SK-N-MC (cell line): ENCODE results near the gene SH3RF3.

Experiments
- DNase-seq: peaks from one replicate; pipeline ENCODE4 v3.0.0-alpha.2; 2011; ENCODE audit warnings: low read depth, low spot score
- H3K27ac ChIP-seq: fragments of 200-600 bp; sonication (generic); 2 replicates; pipeline ENCODE4 v1.5.1; 2016; ENCODE audit warnings: mixed run types
- H3K36me3 ChIP-seq: fragments of 200-600 bp; sonication (generic); 2 replicates; pipeline ENCODE4 v1.6.1; 2017; ENCODE audit warnings: antibody characterized with exemption, low read length, mixed read lengths; ENCODE audit not compliant: insufficient read depth
- H3K4me3 ChIP-seq: fragments of 200-600 bp; sonication (generic); 2 replicates; pipeline ENCODE4 v1.5.1; 2016
- H3K9ac ChIP-seq: fragments of 200-600 bp; sonication (generic); 2 replicates; pipeline ENCODE4 v1.8.0; 2017; ENCODE audit warnings: mixed run types, mixed read lengths; ENCODE audit not compliant: insufficient read length
- H3K9me3 ChIP-seq: fragments of 200-600 bp; sonication (generic); 2 replicates; pipeline ENCODE4 v1.6.1; 2017; ENCODE audit warnings: low read depth, mild to moderate bottlenecking, antibody characterized with exemption, low read length, moderate library complexity, mixed read lengths
- EZH2 ChIP-seq: fragments of 200-600 bp; sonication (generic); IDR thresholded peaks from one replicate; pipeline ENCODE4 v1.6.1; 2017; ENCODE audit warnings: antibody characterized with exemption
- FOXP2 ChIP-seq: optimal IDR thresholded peaks from 2 replicates; pipeline ENCODE3; 2011; ENCODE audit warnings: mild to moderate bottlenecking, moderate library complexity; ENCODE audit not compliant: insufficient read depth; ENCODE audit errors: extremely low read length, control extremely low read depth
- POLR2AphosphoS5 ChIP-seq: IDR thresholded peaks from 2 replicates; pipeline ENCODE4 v1.6.1; 2012; ENCODE audit warnings: mild to moderate bottlenecking, low read depth, low read length, borderline replicate concordance

Gene SH3RF3

DNA sequence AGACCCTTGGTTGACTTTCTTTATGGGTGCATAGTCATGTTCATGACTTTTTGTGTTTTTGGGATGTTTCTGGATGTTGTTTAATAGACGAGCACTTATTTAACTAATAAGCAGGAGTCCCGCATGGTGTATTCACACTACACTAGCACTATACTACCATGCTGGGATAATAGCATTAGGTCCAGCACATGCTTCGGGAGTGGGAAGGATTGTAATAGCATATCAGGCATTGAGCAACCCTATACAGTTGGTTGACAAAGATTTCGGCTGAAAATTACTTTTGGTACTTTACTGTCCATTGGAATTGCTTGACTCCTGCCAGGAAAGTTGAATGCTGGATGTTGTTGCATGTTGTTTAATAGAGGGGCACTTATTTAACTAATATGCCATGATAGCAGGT, 2.8 kb downstream of the SH3RF3 start:
- Histone ChIP-seq H3K4me3 (no peak overlapping the region), H3K9ac (no peak overlapping the region), H3K36me3 (no peaks in the 10 kb centered on the region), H3K27ac (no peak overlapping the region), H3K9me3 (no peaks in the 10 kb centered on the region)
- no peak for DNase-seq
- TF ChIP-seq POLR2AphosphoS5 (no peak), EZH2 (no peak)

DNA sequence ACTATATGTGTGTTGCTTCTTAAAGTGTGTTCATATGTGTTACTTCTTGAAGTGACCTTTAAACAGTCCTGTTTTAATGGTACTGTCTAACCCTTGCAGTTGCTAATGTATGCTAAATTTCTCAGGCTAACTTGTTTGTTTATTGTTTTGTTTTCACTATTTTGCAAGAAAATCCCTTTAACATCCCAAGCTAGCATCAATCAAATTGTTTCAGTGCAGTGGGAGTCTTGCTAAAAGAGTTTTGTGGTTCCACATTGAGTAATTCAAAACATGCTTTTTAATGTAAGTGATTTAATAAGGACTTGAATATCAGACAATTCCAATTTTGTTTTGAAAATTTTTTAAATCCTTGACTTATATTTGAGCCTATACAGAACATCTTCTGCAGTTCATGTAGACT, 3.6 kb downstream of the SH3RF3 start:
- Histone ChIP-seq H3K27ac (no peak overlapping the region), H3K36me3 (no peaks in the 10 kb centered on the region), H3K9me3 (no peaks in the 10 kb centered on the region), H3K4me3 (no peak overlapping the region), H3K9ac (no peak overlapping the region)
- no peak for TF ChIP-seq POLR2AphosphoS5
- TF ChIP-seq EZH2: no peak
- no peak for TF ChIP-seq FOXP2
- DNase-seq: no peak

DNA sequence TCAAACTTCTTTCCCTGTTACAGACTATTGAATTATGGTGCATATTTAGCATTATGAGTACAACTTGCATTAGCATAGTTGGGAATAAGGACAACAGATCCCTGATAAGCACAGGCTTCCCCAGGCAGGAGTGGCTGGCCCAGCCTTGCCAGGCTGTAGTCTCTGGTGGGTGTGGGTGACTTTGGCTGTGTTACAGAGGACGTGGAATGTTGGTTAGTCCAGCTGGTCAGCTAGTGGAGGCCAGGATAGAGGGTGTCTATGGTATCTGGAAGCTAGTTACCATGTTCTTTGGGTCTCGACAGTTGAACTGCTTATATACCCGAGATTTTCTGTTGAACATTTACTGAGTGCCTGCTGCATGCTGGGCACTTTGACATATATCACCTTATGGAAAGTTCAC, 4.7 kb downstream of the SH3RF3 start:
- no peak overlapping the region for H3K9ac ChIP-seq
- TF ChIP-seq FOXP2: no peak
- no peak for TF ChIP-seq EZH2
- no peak for TF ChIP-seq POLR2AphosphoS5
- H3K4me3 ChIP-seq: no peak overlapping the region

DNA sequence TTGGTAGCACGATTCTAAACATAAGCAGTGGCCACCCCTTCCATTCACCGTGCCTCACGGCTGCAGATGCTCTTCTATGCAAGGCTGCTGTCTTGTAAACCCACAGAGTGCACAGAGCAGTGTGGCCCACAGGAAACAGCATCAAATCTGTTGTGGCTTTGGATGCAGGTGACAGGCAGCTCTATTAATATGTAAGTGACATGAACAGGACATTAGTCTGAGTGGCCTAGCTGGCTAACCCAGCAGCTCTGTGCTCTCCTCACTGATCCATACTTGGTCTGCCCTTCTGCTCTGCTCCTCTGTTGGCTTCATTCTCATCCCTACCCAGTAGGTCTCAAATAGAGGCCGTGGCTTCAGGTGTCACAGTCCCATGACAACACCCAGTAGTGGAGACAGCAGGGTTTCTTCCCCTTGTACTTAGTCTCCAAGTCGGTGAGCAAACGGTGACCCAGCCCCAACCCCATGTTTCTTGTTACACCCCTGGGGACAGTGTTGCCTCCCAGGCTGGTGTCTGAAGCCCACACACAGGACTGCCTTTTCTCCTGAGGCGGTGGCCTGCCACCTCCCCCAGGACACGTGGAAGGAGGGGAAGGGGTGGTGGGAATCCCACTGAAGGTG, 5.8 kb downstream of the SH3RF3 start:
- DNase-seq: no peak
- Histone ChIP-seq H3K9me3 (no peaks in the 10 kb centered on the region), H3K27ac (no peak overlapping the region), H3K4me3 (no peak overlapping the region), H3K36me3 (no peaks in the 10 kb centered on the region), H3K9ac (no peak overlapping the region)
- TF ChIP-seq EZH2 (no peak), POLR2AphosphoS5 (no peak), FOXP2 (no peak)

More for the DNA sequence above, 4.7 kb downstream of the SH3RF3 start:
- no peaks in the 10 kb centered on the region for H3K9me3 ChIP-seq
- H3K36me3 ChIP-seq: no peaks in the 10 kb centered on the region
- no peak for DNase-seq
- no peak overlapping the region for H3K27ac ChIP-seq

DNA sequence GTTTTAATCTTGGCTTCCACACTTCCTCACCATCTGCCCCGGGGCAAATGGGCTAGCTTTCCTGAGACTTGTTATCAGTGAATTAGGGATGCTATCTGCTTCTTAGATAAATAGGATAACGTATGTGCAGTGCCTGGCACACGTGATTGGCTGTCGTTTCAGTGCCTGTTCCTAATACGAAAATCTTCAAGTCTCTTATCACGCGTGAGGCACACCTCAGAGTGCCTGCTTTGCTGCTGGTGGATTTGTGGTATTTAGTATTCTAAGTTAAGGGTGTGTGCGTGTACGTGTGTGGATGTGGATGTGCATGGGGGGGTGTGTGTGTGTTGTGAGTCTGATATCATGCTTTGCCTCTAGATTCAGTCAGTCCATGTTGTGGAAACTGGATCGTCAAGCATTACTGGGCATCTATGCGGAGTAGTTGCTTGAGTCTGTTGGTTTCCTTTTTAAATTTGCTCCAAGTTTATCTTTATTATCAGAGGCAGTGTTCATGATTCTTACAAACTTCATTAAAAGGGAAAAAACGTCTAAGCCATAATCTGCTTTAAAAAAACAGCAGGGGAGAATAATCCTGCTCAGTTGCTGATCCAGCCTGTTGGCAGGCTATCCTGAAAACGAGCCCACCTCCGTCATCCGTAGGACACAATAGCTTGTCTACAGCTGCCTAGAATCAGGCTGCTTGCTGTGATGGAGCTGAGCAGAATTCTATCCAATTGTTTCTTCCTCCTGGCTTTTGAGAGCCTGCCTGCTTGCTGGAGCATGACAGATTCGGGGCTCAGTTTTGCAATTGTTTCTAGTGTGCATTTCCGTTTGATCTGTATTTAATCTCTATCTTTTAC, 6.6 kb downstream of the SH3RF3 start:
- Histone ChIP-seq H3K9me3 (no peaks in the 10 kb centered on the region), H3K36me3 (no peaks in the 10 kb centered on the region), H3K27ac (no peak overlapping the region), H3K9ac (no peak overlapping the region), H3K4me3 (no peak overlapping the region)
- TF ChIP-seq EZH2: no peak
- TF ChIP-seq POLR2AphosphoS5: no peak
- no peak for TF ChIP-seq FOXP2
- DNase-seq: no peak

DNA sequence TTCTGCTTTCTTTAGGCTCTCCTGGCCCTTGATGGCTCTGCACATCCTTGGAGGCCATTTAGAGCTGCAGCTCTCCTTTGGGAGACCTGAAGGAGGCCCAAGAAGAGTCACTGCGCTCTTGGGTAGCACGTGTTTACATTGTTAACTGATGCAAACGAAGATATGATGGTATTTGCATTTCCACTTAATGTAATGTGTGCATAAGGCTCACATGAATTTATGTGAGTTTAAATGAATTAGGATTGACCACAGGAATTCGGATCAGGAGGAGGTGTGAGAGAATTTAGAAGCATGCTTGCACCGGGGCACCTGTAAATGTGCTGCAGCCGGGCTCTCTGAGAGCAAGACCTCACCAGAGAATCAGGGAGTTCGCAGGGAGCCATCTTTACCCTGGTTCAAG, 7.5 kb downstream of the SH3RF3 start:
- no peaks in the 10 kb centered on the region for H3K36me3 ChIP-seq
- no peaks in the 10 kb centered on the region for H3K9me3 ChIP-seq
- no peak overlapping the region for H3K27ac ChIP-seq
- H3K9ac ChIP-seq: no peak overlapping the region
- no peak overlapping the region for H3K4me3 ChIP-seq
- TF ChIP-seq FOXP2 (no peak), EZH2 (no peak), POLR2AphosphoS5 (no peak)
- no peak for DNase-seq

DNA sequence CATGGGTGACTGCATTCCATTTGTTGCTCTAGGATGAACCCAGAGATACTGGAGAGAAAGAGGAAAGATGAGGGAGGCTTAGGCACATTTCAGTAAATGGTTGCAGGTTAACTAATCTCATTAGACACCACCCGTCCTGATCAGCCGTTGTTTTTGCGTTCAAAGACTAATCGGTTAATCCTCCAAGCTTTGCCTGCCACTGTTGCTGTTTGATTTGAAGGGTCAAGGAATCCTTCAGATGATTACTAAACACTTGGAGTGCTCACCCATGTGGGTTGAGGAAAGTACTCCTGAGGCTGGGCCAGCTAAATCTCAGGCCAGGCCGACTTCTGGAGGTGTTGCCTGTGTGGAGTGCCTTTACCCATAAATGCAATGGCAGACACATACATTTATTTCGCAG, 8.6 kb downstream of the SH3RF3 start:
- Histone ChIP-seq H3K27ac (no peak overlapping the region), H3K9ac (no peak overlapping the region), H3K4me3 (no peak overlapping the region), H3K9me3 (no peaks in the 10 kb centered on the region), H3K36me3 (no peaks in the 10 kb centered on the region)
- DNase-seq: no peak
- TF ChIP-seq EZH2 (no peak), POLR2AphosphoS5 (no peak), FOXP2 (no peak)

DNA sequence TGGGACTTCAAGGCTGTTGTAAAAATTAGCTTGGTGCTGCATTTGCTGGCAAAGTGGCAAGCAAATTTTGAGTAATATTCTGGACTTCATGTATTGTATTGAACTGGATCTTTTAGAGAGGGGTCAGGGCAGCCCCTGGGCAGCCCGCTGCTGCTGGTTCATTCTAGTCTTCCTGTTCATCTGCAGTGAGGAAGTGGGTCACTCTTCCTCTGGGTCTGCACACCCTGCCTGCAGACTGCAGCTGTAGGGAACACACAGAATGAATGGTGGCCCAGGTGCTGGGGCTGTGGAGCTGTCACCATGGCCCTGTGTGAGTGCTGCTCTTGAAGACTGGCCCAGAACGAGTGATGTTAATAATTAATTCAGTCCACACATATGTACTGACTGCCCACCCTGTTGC, 9.4 kb downstream of the SH3RF3 start:
- H3K4me3 ChIP-seq: no peak overlapping the region
- H3K36me3 ChIP-seq: no peaks in the 10 kb centered on the region
- H3K27ac ChIP-seq: no peak overlapping the region
- DNase-seq: no peak
- no peak for TF ChIP-seq FOXP2
- no peak for TF ChIP-seq EZH2
- no peak for TF ChIP-seq POLR2AphosphoS5
- H3K9me3 ChIP-seq: no peaks in the 10 kb centered on the region
- H3K9ac ChIP-seq: no peak overlapping the region

DNA sequence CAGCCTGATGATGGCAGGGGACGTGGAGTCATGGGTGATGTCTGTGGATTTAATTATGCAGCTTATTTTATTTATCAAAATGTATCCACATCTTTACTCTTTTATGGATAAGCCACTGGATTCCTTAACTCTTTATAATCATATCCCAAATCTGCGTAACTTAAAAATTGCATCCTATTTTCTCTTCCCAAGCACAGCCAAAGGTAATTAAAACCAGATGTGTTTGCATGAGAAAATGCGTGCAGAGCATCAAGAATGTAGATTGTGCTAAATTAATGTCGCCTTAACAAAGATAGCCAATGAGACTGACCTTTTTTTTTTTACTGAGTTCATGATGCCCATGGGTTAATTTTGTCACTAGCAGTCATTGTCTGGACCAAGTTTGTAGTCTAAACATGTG, 10.0 kb downstream of the SH3RF3 start:
- Histone ChIP-seq H3K9ac (no peak overlapping the region), H3K27ac (no peak overlapping the region), H3K9me3 (no peaks in the 10 kb centered on the region), H3K4me3 (no peak overlapping the region), H3K36me3 (no peaks in the 10 kb centered on the region)
- TF ChIP-seq FOXP2 (no peak), EZH2 (no peak), POLR2AphosphoS5 (no peak)
- no peak for DNase-seq
